K562 (cell line): Measurements from ENCODE around the gene FOXF2. TPM values are rescaled to one million over a fixed set of nuclear protein-coding genes. Genes with fewer than 3 reads are reported as not detected.

Source experiments
- ATAC-seq: fragments of 200-7000 bp; cut with Tn5 transposase; 3 replicates; pipeline ENCODE4 v1.9.1; 2020; ENCODE audit warnings: moderate library complexity
- BruUV-seq: library from RNA; stranded (reverse); fragments of 400-500 nt; replicated peaks from 2 replicates; lab custom pipeline; 2021; lab: Mats Ljungman, UMichigan
- CTCF ChIA-PET: fragments of 300-600 bp; formaldehyde crosslinking; extraction: SDS; loops from one replicate; lab custom pipeline; 2021; ENCODE audit warnings: low intra/inter-chr PET ratio; lab: Yijun Ruan, JAX
- POLR2A ChIA-PET: fragments of 300-600, 350-650 bp; sonication (Branson Sonifier 250); formaldehyde crosslinking; extraction: SDS; loops from one replicate; lab custom pipeline; 2021; ENCODE audit warnings: antibody characterized with exemption, inconsistent platforms; lab: Yijun Ruan, JAX
- DNase-seq, 4 experiments: peaks; one replicate each; pipeline versions ENCODE4 v3.0.0 to v3.0.0-alpha.2; 2011 to 2018; ENCODE audit warnings: low spot score in 3 of 4, mixed read lengths in 3 of 4; ENCODE audit errors: extremely low read depth in 1 of 4
- FAIRE-seq: peaks from 2 replicates; lab custom pipeline; 2011; peaks lifted over from hg19 to GRCh38; lab: Jason Lieb, UNC
- H2AFZ ChIP-seq: 2 replicates; pipeline ENCODE4 v1.6.0; 2011; ENCODE audit warnings: low read depth, low read length, control low read depth, inconsistent platforms
- H3K27ac ChIP-seq: fragments of 200-600 bp; 3 replicates; pipeline ENCODE4 v1.8.0; 2011; ENCODE audit warnings: low read depth, mild to moderate bottlenecking, control low read depth, inconsistent platforms, low read length, moderate library complexity, mixed read lengths; ENCODE audit errors: extremely low read depth
- H3K27me3 ChIP-seq, 2 experiments: fragments of 300-600 bp in 1 of 2; 2 replicates in 1 of 2; 3 replicates in 1 of 2; pipeline versions ENCODE4 v1.6.0 to v1.8.0; 2011; ENCODE audit warnings: inconsistent platforms in 2 of 2, low read length in 2 of 2, mild to moderate bottlenecking in 1 of 2, mixed read lengths in 1 of 2, moderate library complexity in 1 of 2; ENCODE audit not compliant: control insufficient read depth in 2 of 2, insufficient read depth in 2 of 2
- H3K36me3 ChIP-seq: fragments of 300-600 bp; 3 replicates; pipeline ENCODE4 v1.8.0; 2011; ENCODE audit warnings: mild to moderate bottlenecking, low read length, inconsistent platforms; ENCODE audit not compliant: control insufficient read depth, insufficient read depth
- H3K4me1 ChIP-seq, 2 experiments: fragments of 200-600 bp in 1 of 2; replicated peaks in 1 of 2; 2 replicates in 1 of 2; 3 replicates in 1 of 2; pipeline versions ENCODE4 v1.5.1 to v1.8.0; 2011; ENCODE audit warnings: inconsistent platforms in 2 of 2, low read length in 2 of 2, mild to moderate bottlenecking in 1 of 2, mixed read lengths in 1 of 2, moderate library complexity in 1 of 2; ENCODE audit not compliant: control insufficient read depth in 2 of 2, insufficient read depth in 2 of 2
- H3K4me2 ChIP-seq: 2 replicates; pipeline ENCODE4 v1.6.1; 2011; ENCODE audit warnings: low read length, control low read depth, inconsistent platforms, mixed read lengths; ENCODE audit not compliant: insufficient read depth
- H3K4me3 ChIP-seq: fragments of 200-600 bp; sonication (generic), shearing (Covaris generic); 2 replicates; pipeline ENCODE4 v1.5.1; 2016; ENCODE audit warnings: control low read depth, inconsistent platforms
- H3K79me2 ChIP-seq: fragments of 200-600 bp; 3 replicates; pipeline ENCODE4 v1.8.0; 2011; ENCODE audit warnings: low read length, inconsistent platforms; ENCODE audit not compliant: control insufficient read depth, insufficient read depth
- H3K9ac ChIP-seq, 2 experiments: 2 replicates each; pipeline versions ENCODE4 v1.6.0 to v1.6.1; 2011; ENCODE audit warnings: low read depth in 2 of 2, low read length in 2 of 2, control low read depth in 1 of 2, inconsistent platforms in 1 of 2, mild to moderate bottlenecking in 1 of 2, mixed read lengths in 1 of 2; ENCODE audit not compliant: insufficient read depth in 1 of 2
- H3K9me1 ChIP-seq: one replicate; pipeline ENCODE4 v1.6.0; 2011; ENCODE audit warnings: inconsistent platforms, mild to moderate bottlenecking, low read length, moderate library complexity; ENCODE audit not compliant: control insufficient read depth, insufficient read depth
- H3K9me3 ChIP-seq: replicated peaks from 2 replicates; pipeline ENCODE4 v1.5.1; 2011; ENCODE audit warnings: low read depth, low read length, inconsistent platforms; ENCODE audit not compliant: control insufficient read depth, insufficient read depth
- H4K20me1 ChIP-seq: replicated peaks from 2 replicates; pipeline ENCODE4 v1.6.1; 2011; ENCODE audit warnings: low read length, inconsistent platforms, mixed read lengths; ENCODE audit not compliant: control insufficient read depth, insufficient read depth
- C11orf30 ChIP-seq: fragments of 450-650 bp; IDR thresholded peaks from 2 replicates; pipeline ENCODE4 v1.6.1; 2016; ENCODE audit warnings: low read depth, mild to moderate bottlenecking
- EHMT2 ChIP-seq: fragments of 450-650 bp; IDR thresholded peaks from 2 replicates; pipeline ENCODE4 v1.6.1; 2018; ENCODE audit warnings: antibody characterized with exemption
- HOXB6 ChIP-seq: fragments of 250-450 bp; sonication (Bioruptor Pico); IDR thresholded peaks from 2 replicates; pipeline ENCODE4 v1.5.1; 2022; ENCODE audit warnings: mild to moderate bottlenecking, borderline replicate concordance
- NCOA1 ChIP-seq: fragments of 450-650 bp; IDR thresholded peaks from 2 replicates; pipeline ENCODE4 v1.6.1; 2016; ENCODE audit warnings: low read depth
- NR4A1 ChIP-seq, 2 experiments: fragments of 250-450 bp in 1 of 2; fragments of 450-650 bp in 1 of 2; sonication (Bioruptor Pico) in 1 of 2; IDR thresholded peaks; 2 replicates each; pipeline versions ENCODE4 v1.4.0 to v1.6.1; 2016 to 2020; ENCODE audit warnings: mild to moderate bottlenecking in 2 of 2, missing compliant biosample characterization in 1 of 2, missing genetic modification characterization in 1 of 2, moderate library complexity in 1 of 2
- SOX6 ChIP-seq: fragments of 450-650 bp; IDR thresholded peaks from 2 replicates; pipeline ENCODE4 v1.6.1; 2014; ENCODE audit warnings: mild to moderate bottlenecking
- ZNF347 ChIP-seq: fragments of 450-650 bp; formaldehyde crosslinking; IDR thresholded peaks from 2 replicates; pipeline ENCODE4 v1.4.0; 2020; ENCODE audit warnings: low read depth, mild to moderate bottlenecking, moderate library complexity
- ZNF354B ChIP-seq: fragments of 250-450 bp; sonication (Bioruptor Pico); IDR thresholded peaks from 2 replicates; pipeline ENCODE4 v1.4.0; 2020
- ZNF778 ChIP-seq: fragments of 450-650 bp; formaldehyde crosslinking; IDR thresholded peaks from 2 replicates; pipeline ENCODE4 v1.4.0; 2020; ENCODE audit warnings: mild to moderate bottlenecking, moderate library complexity
- WGBS: fragments of 100-300 bp; shearing (Covaris generic); methylation state at CpG from one replicate; pipeline ENCODE4 v1.1.6; 2016; ENCODE audit warnings: low coverage, mixed read lengths; ENCODE audit not compliant: insufficient coverage; ENCODE audit errors: missing lambda C conversion rate; 5-methylcytosine and 5-hydroxymethylcytosine counted together
- in situ Hi-C: fragments of 300-500 bp; cut with MboI; formaldehyde crosslinking; loops from 4 replicates; pipeline ENCODE4 v1.15.0; 2018; ENCODE audit warnings: inconsistent platforms, mixed read lengths
- intact Hi-C: fragments of 100-400 bp; cut with micrococcal nuclease; formaldehyde crosslinking; loops from 2 replicates; pipeline ENCODE4 v1.14.2; 2022
- polyA plus RNA-seq, 8 experiments: library from polyadenylated mRNA; depleted of rRNA in 4 of 8; stranded (reverse) in 5 of 8; unstranded in 3 of 8; fragments of >200 nt; fragmentation: Nextera tagmentation in 2 of 8; fragmentation: Illumina TruSeq in 1 of 8; extraction: Ambion mirVana in 2 of 8; extraction: Trizol in 1 of 8; gene quantifications; 2 replicates each; pipeline versions ENCODE4 v1.2.1 to v1.2.3, GENCODE V29; 2011 to 2014; ENCODE audit warnings: inconsistent platforms in 1 of 8, missing spikeins in 1 of 8
- total RNA-seq, 7 experiments: library from RNA; depleted of rRNA in 6 of 7; stranded (reverse); fragments of >200 nt in 6 of 7; fragmentation: Illumina TruSeq in 2 of 7; extraction: Trizol in 2 of 7; gene quantifications; 2 replicates each; pipeline versions ENCODE4 v1.2.1 to v1.2.3, GENCODE V29; 2011 to 2021; ENCODE audit warnings: low replicate concordance in 1 of 7
- TF ChIP-seq, protein P1 (sequence below): fragments of 250-450 bp; sonication (Bioruptor Pico); IDR thresholded peaks from 2 replicates; pipeline ENCODE4 v1.5.0; 2021; ENCODE audit warnings: mild to moderate bottlenecking, moderate library complexity
- TF ChIP-seq, protein P2 (sequence below): IDR thresholded peaks from 2 replicates; pipeline ENCODE4 v1.6.1; 2016; ENCODE audit warnings: missing genetic modification characterization, missing compliant biosample characterization
- TF ChIP-seq, protein P3 (sequence below): fragments of 250-450 bp; sonication (Bioruptor Pico); IDR thresholded peaks from 2 replicates; pipeline ENCODE4 v1.4.0; 2020; ENCODE audit warnings: mild to moderate bottlenecking, moderate library complexity

FOXF2 gene
- total and polyA plus RNA-seq, 9 of the 15 experiments (the other 6 are each of a cell fraction or from before 2014, with no cell fraction given), result not detected

DNA sequence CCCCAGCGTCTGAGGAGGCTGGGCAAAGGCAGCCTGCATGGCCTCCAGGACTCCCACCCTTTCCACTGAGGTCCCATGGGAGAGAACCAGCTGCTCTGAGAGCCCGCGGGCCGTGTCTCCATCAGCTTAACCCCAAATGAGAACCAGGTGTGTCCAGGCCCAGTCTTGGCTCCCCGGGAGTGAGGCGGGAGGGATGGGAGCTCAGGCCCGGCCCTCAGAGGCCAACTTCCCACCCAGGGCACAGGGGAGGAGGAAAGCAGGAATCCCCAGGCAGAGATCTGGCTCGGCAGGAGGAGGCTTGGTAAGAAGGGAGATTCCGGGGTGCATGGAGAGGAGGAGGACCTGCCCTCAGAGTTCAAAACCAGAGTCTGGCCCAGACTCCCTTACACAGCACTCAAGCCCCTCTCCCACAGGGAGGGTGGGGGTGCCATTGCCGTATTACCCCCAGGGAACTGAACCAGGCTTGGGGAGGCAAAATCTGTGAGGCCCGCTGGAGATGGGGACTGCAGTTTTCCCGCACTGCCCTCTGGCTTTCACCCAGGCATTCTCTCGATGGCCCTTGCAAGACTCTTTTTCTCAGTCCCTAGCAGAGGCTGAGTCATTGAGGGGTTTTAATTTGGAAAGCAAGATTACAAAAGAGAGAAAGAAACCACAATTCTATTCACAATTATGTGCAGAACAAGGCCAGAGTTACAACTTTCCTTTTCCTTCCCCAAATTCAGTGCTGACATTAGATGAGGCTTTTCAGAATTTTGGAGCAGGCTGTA, 17.1 kb downstream of the FOXF2 start:
- no peak overlapping the region for H3K4me3 ChIP-seq
- in situ Hi-C loops (loop anchor here (25.0 kb wide), 1 partner anchor 819 kb away; no protein-coding TSS in a partner anchor), intact Hi-C loops (no loop called here)
- FAIRE-seq (no peak), ATAC-seq (no peak), DNase-seq (no peak)
- no peaks in the 10 kb centered on the region for H3K79me2 ChIP-seq
- no peaks in the 10 kb centered on the region for H3K9me1 ChIP-seq
- CTCF ChIA-PET, result no interaction called here
- peaks cover 13 to 67% of the 10 kb centered on the region in 2 experiments; a peak in 3 of 5 replicates for H3K27me3 ChIP-seq
- H3K9me3 ChIP-seq, result no peaks in the 10 kb centered on the region
- no peak overlapping the region for H3K4me2 ChIP-seq
- POLR2A ChIA-PET, result interaction anchor here (0.8 kb wide), 1 partner anchor 370 kb away, joined by 3 read pairs; no protein-coding TSS in a partner anchor
- H3K4me1 ChIP-seq, result no peaks in the 10 kb centered on the region
- peaks cover 2% of the 10 kb centered on the region; the same call in 1 of the 2 replicates for H4K20me1 ChIP-seq
- no peak overlapping the region for H2AFZ ChIP-seq
- H3K9ac ChIP-seq, result no peak overlapping the region
- H3K36me3 ChIP-seq, result no peaks in the 10 kb centered on the region
- no peak overlapping the region for H3K27ac ChIP-seq
- no TSS peak for BruUV-seq
- WGBS, result under 1% methylated on average over 13 of the region's 13 CpGs
- TF ChIP-seq HOXB6 (CRISPR knock-in tag), result no peak
- no peak for TF ChIP-seq EHMT2
- no peak for TF ChIP-seq NCOA1
- TF ChIP-seq C11orf30, result no peak
- TF ChIP-seq, protein P1, sequence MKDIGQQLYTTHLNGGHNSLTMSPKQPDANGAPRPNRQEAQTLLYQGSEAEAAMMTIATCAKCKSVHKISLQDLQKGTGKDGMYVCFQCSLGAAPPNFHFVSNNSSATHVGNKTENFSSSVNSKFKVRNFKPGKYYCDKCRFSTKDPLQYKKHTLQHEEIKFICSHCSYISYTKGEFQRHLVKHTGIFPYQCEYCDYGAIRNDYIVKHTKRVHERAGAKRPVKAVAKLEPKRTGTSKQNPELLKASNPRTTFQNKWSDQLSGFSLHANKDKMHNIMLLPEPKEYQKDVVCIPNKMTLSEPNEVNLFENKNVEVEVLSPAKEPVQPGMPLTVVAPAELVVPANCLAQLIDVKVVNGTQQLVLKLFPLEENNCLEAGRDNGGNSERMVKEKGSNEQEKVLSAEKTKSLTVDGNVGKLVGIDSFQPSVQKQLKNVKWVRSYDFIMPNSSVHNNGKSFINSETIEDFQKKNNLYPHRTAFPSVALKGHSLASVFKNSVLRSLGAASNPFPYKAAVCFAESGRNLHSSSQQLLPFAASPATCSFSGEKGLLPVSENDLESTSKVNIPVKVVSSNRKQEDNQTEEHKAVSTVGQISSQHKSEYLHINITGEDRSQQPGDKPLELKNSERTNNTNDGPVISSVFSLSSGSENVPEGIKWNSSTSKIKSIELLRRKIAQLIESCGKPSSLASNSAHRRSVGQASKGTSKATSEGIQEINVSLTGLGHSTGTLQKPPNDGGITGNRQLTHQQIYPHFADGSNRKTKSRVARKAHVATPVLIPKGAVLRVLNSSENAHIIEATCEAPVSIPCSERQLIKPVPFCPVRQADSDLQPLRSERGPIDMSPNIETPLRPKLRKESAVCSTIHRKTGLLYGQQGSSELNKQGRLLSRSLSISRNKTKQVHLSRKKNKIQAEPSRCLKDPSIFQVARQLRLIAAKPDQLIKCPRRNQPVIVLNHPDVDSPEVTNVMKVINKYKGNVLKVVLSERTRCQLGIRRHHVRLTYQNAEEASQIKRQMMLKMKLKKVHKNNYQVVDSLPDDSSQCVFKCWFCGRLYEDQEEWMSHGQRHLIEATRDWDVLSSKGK, result no peak
- TF ChIP-seq, protein P2, sequence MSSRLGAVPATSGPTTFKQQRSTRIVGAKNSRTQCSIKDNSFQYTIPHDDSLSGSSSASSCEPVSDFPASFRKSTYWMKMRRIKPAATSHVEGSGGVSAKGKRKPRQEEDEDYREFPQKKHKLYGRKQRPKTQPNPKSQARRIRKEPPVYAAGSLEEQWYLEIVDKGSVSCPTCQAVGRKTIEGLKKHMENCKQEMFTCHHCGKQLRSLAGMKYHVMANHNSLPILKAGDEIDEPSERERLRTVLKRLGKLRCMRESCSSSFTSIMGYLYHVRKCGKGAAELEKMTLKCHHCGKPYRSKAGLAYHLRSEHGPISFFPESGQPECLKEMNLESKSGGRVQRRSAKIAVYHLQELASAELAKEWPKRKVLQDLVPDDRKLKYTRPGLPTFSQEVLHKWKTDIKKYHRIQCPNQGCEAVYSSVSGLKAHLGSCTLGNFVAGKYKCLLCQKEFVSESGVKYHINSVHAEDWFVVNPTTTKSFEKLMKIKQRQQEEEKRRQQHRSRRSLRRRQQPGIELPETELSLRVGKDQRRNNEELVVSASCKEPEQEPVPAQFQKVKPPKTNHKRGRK (tag), result no peak
- no peak for TF ChIP-seq NR4A1 (CRISPR knock-in tag; IDR thresholded peaks at IDR 0.05)
- no peak for TF ChIP-seq NR4A1 (tag; IDR thresholded peaks at IDR 0.05)
- no peak for TF ChIP-seq ZNF347 (CRISPR knock-in tag)
- no peak for TF ChIP-seq SOX6
- TF ChIP-seq, protein P3, sequence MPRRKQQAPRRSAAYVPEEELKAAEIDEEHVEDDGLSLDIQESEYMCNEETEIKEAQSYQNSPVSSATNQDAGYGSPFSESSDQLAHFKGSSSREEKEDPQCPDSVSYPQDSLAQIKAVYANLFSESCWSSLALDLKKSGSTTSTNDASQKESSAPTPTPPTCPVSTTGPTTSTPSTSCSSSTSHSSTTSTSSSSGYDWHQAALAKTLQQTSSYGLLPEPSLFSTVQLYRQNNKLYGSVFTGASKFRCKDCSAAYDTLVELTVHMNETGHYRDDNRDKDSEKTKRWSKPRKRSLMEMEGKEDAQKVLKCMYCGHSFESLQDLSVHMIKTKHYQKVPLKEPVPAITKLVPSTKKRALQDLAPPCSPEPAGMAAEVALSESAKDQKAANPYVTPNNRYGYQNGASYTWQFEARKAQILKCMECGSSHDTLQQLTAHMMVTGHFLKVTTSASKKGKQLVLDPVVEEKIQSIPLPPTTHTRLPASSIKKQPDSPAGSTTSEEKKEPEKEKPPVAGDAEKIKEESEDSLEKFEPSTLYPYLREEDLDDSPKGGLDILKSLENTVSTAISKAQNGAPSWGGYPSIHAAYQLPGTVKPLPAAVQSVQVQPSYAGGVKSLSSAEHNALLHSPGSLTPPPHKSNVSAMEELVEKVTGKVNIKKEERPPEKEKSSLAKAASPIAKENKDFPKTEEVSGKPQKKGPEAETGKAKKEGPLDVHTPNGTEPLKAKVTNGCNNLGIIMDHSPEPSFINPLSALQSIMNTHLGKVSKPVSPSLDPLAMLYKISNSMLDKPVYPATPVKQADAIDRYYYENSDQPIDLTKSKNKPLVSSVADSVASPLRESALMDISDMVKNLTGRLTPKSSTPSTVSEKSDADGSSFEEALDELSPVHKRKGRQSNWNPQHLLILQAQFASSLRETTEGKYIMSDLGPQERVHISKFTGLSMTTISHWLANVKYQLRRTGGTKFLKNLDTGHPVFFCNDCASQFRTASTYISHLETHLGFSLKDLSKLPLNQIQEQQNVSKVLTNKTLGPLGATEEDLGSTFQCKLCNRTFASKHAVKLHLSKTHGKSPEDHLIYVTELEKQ (CRISPR knock-in tag), result no peak
- no peak for TF ChIP-seq ZNF354B (CRISPR knock-in tag)
- no peak for TF ChIP-seq ZNF778
